ENCODE results near the gene FMNL3.

- TF ChIP-seq, protein P1, sequence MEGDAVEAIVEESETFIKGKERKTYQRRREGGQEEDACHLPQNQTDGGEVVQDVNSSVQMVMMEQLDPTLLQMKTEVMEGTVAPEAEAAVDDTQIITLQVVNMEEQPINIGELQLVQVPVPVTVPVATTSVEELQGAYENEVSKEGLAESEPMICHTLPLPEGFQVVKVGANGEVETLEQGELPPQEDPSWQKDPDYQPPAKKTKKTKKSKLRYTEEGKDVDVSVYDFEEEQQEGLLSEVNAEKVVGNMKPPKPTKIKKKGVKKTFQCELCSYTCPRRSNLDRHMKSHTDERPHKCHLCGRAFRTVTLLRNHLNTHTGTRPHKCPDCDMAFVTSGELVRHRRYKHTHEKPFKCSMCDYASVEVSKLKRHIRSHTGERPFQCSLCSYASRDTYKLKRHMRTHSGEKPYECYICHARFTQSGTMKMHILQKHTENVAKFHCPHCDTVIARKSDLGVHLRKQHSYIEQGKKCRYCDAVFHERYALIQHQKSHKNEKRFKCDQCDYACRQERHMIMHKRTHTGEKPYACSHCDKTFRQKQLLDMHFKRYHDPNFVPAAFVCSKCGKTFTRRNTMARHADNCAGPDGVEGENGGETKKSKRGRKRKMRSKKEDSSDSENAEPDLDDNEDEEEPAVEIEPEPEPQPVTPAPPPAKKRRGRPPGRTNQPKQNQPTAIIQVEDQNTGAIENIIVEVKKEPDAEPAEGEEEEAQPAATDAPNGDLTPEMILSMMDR (IDR thresholded peaks at IDR 0.05), result no peak
- TF ChIP-seq POLR2A (IDR thresholded peaks at IDR 0.05), result no peak
These were observed 91.5 kb downstream of the FMNL3 start for GRCh38 chr12:49615725-49616124.

Measured in right lobe of liver (tissue), 4 donors.